Thyroid gland (tissue), 4 donors: ENCODE measurements around the gene LST1. TPM values are rescaled to one million over a fixed set of nuclear protein-coding genes. Genes with fewer than 3 reads are reported as not detected.

Source experiments
- DNase-seq, 2 donors: peaks; one replicate each; pipeline ENCODE4 v3.0.0-alpha.2; 2019
- H3K27ac ChIP-seq, 3 donors: fragments of 200-600 bp; sonication (generic); 1 replicate in 2 of 3; 2 replicates in 1 of 3; pipeline ENCODE4 v1.5.1; 2016 to 2019; ENCODE audit warnings: mild to moderate bottlenecking in 1 of 3, moderate library complexity in 1 of 3
- H3K27me3 ChIP-seq: fragments of 200-600 bp; sonication (generic); one replicate; pipeline ENCODE4 v1.5.1; 2019
- H3K36me3 ChIP-seq, 2 donors: fragments of 200-600 bp; sonication (generic); one replicate each; pipeline ENCODE4 v1.5.1; 2016 to 2019
- H3K4me1 ChIP-seq, 2 donors: fragments of 200-600 bp; sonication (generic); one replicate each; pipeline ENCODE4 v1.5.1; 2017 to 2019
- H3K4me3 ChIP-seq, 3 donors: fragments of 200-600 bp; sonication (generic); replicated peaks in 1 of 3; 1 replicate in 2 of 3; 2 replicates in 1 of 3; pipeline ENCODE4 v1.5.1; 2016; ENCODE audit warnings: mild to moderate bottlenecking in 1 of 3
- H3K9me3 ChIP-seq: fragments of 200-600 bp; sonication (generic); one replicate; pipeline ENCODE4 v1.5.1; 2017
- CTCF ChIP-seq, 6 experiments: fragments of 200-600 bp in 3 of 6; fragments of 450-650 bp in 3 of 6; sonication (generic) in 3 of 6; IDR thresholded peaks; one replicate each; pipeline ENCODE4 v1.5.1; 2016 to 2019; ENCODE audit warnings: antibody characterized with exemption in 6 of 6, mild to moderate bottlenecking in 2 of 6, inconsistent platforms in 1 of 6, moderate library complexity in 1 of 6
- POLR2A ChIP-seq, 2 donors: fragments of 450-650 bp; IDR thresholded peaks; one replicate each; pipeline ENCODE4 v1.6.1; 2017; ENCODE audit warnings: antibody characterized with exemption in 2 of 2, mild to moderate bottlenecking in 2 of 2, moderate library complexity in 1 of 2
- WGBS, 2 donors: methylation state at CpG; one replicate each; pipeline ENCODE4 v1.1.5; 2017; 5-methylcytosine and 5-hydroxymethylcytosine counted together
- intact Hi-C: fragments of 100-400 bp; cut with DNase I; formaldehyde crosslinking; loops from one replicate; pipeline ENCODE4 v1.15.1; 2023
- total RNA-seq, 4 donors: library from RNA; depleted of rRNA; stranded (reverse); fragments of >200 nt; gene quantifications; one replicate each; pipeline ENCODE4 v1.2.3, GENCODE V29; 2016

LST1 gene
- total RNA-seq, 4 donors from 2014 or later = 2.5 to 23.4 (median 3.2) TPM; not detected in 1

- no peaks in the 10 kb centered on the region for H3K4me1 ChIP-seq
- no peak for TF ChIP-seq CTCF (IDR thresholded peaks at IDR 0.05)
- TF ChIP-seq POLR2A (IDR thresholded peaks at IDR 0.05) = no peak
- H3K36me3 ChIP-seq = no peaks in the 10 kb centered on the region
- H3K9me3 ChIP-seq = no peaks in the 10 kb centered on the region
- H3K4me3 ChIP-seq = no peak overlapping the region
- H3K27me3 ChIP-seq = no peaks in the 10 kb centered on the region
- intact Hi-C loops = no loop called here
- WGBS, 2 donors = 87 to 89% methylated on average over 9 of the region's 9 CpGs
- no peak for DNase-seq
- no peak overlapping the region for H3K27ac ChIP-seq
These were observed 12.6 kb upstream of the LST1 start for GRCh38 chr6:31573239-31574105.

GRCh38 chr6:31574106-31575061, 11.7 kb upstream of the LST1 start:
- Histone ChIP-seq H3K9me3 (no peaks in the 10 kb centered on the region), H3K36me3 (no peaks in the 10 kb centered on the region), H3K4me3 (no peak overlapping the region), H3K4me1 (no peaks in the 10 kb centered on the region), H3K27me3 (no peaks in the 10 kb centered on the region), H3K27ac (no peak overlapping the region)
- TF ChIP-seq CTCF (IDR thresholded peaks at IDR 0.05) (no peak), POLR2A (IDR thresholded peaks at IDR 0.05) (no peak)
- intact Hi-C loops = no loop called here
- no peak for DNase-seq
- 82 to 85% methylated on average over 14 of the region's 14 CpGs for WGBS, 2 donors

GRCh38 chr6:31575335-31575901, 10.7 kb upstream of the LST1 start, which contains the start of gene TNF:
TSS of gene TNF (plus strand) at chr6:31575565. CDS start at chr6:31575742, 177 bp downstream.
- Histone ChIP-seq H3K4me1 (no peaks in the 10 kb centered on the region), H3K4me3 (no peak within 1 kb of the TSS), H3K27me3 (no peaks in the 10 kb centered on the region), H3K27ac (no peak within 1 kb of the TSS), H3K36me3 (no peaks in the 10 kb centered on the region), H3K9me3 (no peaks in the 10 kb centered on the region)
- intact Hi-C loops = no loop called here
- no peak for TF ChIP-seq POLR2A (IDR thresholded peaks at IDR 0.05)
- TF ChIP-seq CTCF (IDR thresholded peaks at IDR 0.05) = no peak
- whole genome bisulfite sequencing, 2 donors = 44 to 52% methylated on average over 16 to 19 of the region's 19 CpGs
- peak in 1 of 2 donors; percentile 8 for DNase-seq

- WGBS, 2 donors = 70 to 74% methylated on average over 8 of the region's 8 CpGs
- Histone ChIP-seq H3K9me3 (no peaks in the 10 kb centered on the region), H3K27me3 (no peaks in the 10 kb centered on the region), H3K4me3 (no peak overlapping the region), H3K4me1 (peaks cover 0 to 3% of the 10 kb centered on the region in 2 donors), H3K27ac (no peak overlapping the region), H3K36me3 (no peaks in the 10 kb centered on the region)
- DNase-seq = no peak
- intact Hi-C loops = no loop called here
- TF ChIP-seq POLR2A (IDR thresholded peaks at IDR 0.05) (no peak), CTCF (IDR thresholded peaks at IDR 0.05) (no peak)
These were observed 10.0 kb upstream of the LST1 start for GRCh38 chr6:31575952-31576685.
